Ovary (tissue), 9 donors: Measurements from ENCODE around the gene FER. TPM values are rescaled to one million over a fixed set of nuclear protein-coding genes. Genes with fewer than 3 reads are reported as not detected.
"Not testable (repeated sequence)": the region's sequence is repeated elsewhere in the genome, so short reads cannot be mapped to it uniquely, and the experiment has no call there.

Experiments
- DNase-seq, 5 donors: peaks; one replicate each; pipeline ENCODE4 v3.0.0-alpha.2; 2019 to 2020
- H3K27ac ChIP-seq, 2 donors: fragments of 200-600 bp; one replicate each; pipeline versions ENCODE4 v1.5.1 to v1.8.0; 2019 to 2022
- H3K27me3 ChIP-seq: fragments of 200-600 bp; one replicate; pipeline ENCODE4 v1.8.0; 2022
- H3K36me3 ChIP-seq: fragments of 200-600 bp; sonication (generic); one replicate; pipeline ENCODE4 v1.5.1; 2019
- H3K4me1 ChIP-seq: one replicate; pipeline ENCODE4 v1.8.1; 2013; ENCODE audit warnings: mild to moderate bottlenecking, moderate library complexity; ENCODE audit not compliant: insufficient read depth
- H3K4me3 ChIP-seq: fragments of 200-600 bp; sonication (generic); one replicate; pipeline ENCODE4 v1.5.1; 2017
- H3K9me3 ChIP-seq, 2 donors: fragments of 200-600 bp in 1 of 2; sonication (generic) in 1 of 2; one replicate each; pipeline versions ENCODE4 v1.5.1 to v1.8.1; 2013 to 2019; ENCODE audit warnings: mild to moderate bottlenecking in 1 of 2, moderate library complexity in 1 of 2
- EP300 ChIP-seq: sonication (generic); formaldehyde crosslinking; IDR thresholded peaks from one replicate; pipeline ENCODE4 v1.6.1; 2017; ENCODE audit warnings: antibody characterized with exemption
- POLR2A ChIP-seq: fragments of 450-650 bp; IDR thresholded peaks from one replicate; pipeline ENCODE4 v1.6.1; 2017; ENCODE audit warnings: antibody characterized with exemption, mild to moderate bottlenecking, moderate library complexity
- WGBS, 3 donors: extraction: QIAGEN DNeasy Blood & Tissue Kit in 1 of 3; methylation state at CpG; one replicate each; pipeline versions ENCODE4 v1.1.5 to v1.1.7; 2013 to 2017; 5-methylcytosine and 5-hydroxymethylcytosine counted together
- intact Hi-C, 4 donors: fragments of 100-400 bp; cut with DNase I; formaldehyde crosslinking; loops; one replicate each; pipeline versions ENCODE4 v1.11.0 to v1.15.1; 2022 to 2023
- polyA plus RNA-seq, 2 donors: library from polyadenylated mRNA; stranded (reverse); fragments of 200-250 nt in 1 of 2; fragments of 350-450 nt in 1 of 2; fragmentation: Illumina TruSeq in 1 of 2; extraction: RNeasy Lipid Tissue Mini Kit (QIAGEN cat#74804) in 1 of 2; gene quantifications; one replicate each; pipeline ENCODE4 v1.2.3, GENCODE V29; 2013 to 2014
- total RNA-seq, 7 donors: library from RNA; depleted of rRNA in 2 of 7; stranded (reverse); fragments of >200 nt in 2 of 7; fragmentation: NEBNext Ultra II Directional in 3 of 7; extraction: Animal tissue kit (Norgen Biotek cat#: 25700) in 3 of 7; gene quantifications; one replicate each; pipeline versions ENCODE4 v1.1.0 to v1.2.4, GENCODE V29; 2016 to 2023
- TF ChIP-seq, protein P1 (sequence below), 3 donors: fragments of 450-650 bp in 2 of 3; fragments of 200-600 bp in 1 of 3; IDR thresholded peaks; one replicate each; pipeline versions ENCODE4 v1.5.1 to v1.8.0; 2016 to 2022; ENCODE audit warnings: antibody characterized with exemption in 3 of 3, mild to moderate bottlenecking in 1 of 3
- donor health status: DM: no; HTN: no; CAD: no; lungs with moderate emphysema.
- donor health status: DM: no; HTN: no; CAD: no.
- donor health status: Bipolar disorder and iron deficiency.
- donor health status: DM: yes; HTN: yes; CAD: no.
- donor health status: DM: no; HTN: no; CAD: no.
- donor health status: DM: yes; HTN: yes; CAD: no.

The FER gene
- total and polyA plus RNA-seq, 9 donors: 3.0 to 36.0 (median 28.0) TPM

DNA sequence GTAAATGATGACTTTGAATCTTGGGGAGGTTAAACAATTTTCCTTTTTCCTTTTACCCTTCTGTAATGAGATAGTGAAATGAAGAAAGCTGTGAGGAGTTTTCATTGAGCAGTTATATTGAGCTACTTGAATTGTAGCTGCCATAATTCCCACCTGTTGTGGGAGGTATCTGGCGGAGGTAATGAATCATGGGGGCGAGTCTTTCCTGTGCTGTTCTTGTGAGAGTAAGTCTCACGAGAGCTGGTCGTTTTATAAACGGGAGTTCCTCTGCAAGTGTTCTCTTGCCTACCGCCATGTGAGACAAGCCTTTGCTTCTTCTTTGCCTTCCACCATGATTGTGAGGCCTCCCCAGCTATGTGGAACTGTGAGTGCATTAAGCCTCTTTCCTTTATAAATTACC lies 258.4 kb downstream of the FER start:
- Histone ChIP-seq H3K4me3 (no peak overlapping the region), H3K36me3 (no peaks in the 10 kb centered on the region), H3K27me3 (no peaks in the 10 kb centered on the region), H3K27ac (no peak overlapping the region), H3K9me3 (no peaks in the 10 kb centered on the region), H3K4me1 (no peaks in the 10 kb centered on the region)
- DNase-seq: no peak
- WGBS, 3 donors: 91 to 93% (median 93%) methylated on average over 6 of the region's 6 CpGs
- TF ChIP-seq POLR2A: no peak
- no peak for TF ChIP-seq EP300
- TF ChIP-seq, protein P1, sequence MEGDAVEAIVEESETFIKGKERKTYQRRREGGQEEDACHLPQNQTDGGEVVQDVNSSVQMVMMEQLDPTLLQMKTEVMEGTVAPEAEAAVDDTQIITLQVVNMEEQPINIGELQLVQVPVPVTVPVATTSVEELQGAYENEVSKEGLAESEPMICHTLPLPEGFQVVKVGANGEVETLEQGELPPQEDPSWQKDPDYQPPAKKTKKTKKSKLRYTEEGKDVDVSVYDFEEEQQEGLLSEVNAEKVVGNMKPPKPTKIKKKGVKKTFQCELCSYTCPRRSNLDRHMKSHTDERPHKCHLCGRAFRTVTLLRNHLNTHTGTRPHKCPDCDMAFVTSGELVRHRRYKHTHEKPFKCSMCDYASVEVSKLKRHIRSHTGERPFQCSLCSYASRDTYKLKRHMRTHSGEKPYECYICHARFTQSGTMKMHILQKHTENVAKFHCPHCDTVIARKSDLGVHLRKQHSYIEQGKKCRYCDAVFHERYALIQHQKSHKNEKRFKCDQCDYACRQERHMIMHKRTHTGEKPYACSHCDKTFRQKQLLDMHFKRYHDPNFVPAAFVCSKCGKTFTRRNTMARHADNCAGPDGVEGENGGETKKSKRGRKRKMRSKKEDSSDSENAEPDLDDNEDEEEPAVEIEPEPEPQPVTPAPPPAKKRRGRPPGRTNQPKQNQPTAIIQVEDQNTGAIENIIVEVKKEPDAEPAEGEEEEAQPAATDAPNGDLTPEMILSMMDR (IDR thresholded peaks at IDR 0.05): no peak
- intact Hi-C loops: no loop called here

DNA sequence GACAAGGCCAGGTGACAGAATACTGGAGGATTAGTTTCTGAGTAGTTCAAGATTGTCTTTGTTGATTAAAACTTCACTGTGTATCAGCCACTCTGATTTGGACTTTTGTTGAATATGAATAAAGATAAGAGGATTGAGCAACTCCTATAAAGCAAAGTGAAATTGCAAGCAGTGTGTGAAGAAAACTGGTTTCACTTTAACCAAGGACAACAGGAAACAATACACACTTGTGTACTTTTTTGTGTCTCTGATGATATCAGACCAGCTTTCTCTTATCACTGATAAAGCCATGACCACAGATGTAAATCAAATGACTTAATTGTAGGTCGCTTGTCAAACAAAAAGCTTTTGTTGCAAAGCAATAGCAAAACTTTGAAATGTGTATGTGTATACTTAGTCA lies 268.6 kb downstream of the FER start:
- Histone ChIP-seq H3K4me1 (peaks cover 2% of the 10 kb centered on the region), H3K4me3 (no peak overlapping the region), H3K27me3 (no peaks in the 10 kb centered on the region), H3K27ac (no peak overlapping the region), H3K9me3 (no peaks in the 10 kb centered on the region), H3K36me3 (no peaks in the 10 kb centered on the region)
- intact Hi-C loops: no loop called here
- no peak for DNase-seq
- no peak for TF ChIP-seq POLR2A
- 75 to 77% (median 75%) methylated on average over 1 of the region's 1 CpG for WGBS, 3 donors

DNA sequence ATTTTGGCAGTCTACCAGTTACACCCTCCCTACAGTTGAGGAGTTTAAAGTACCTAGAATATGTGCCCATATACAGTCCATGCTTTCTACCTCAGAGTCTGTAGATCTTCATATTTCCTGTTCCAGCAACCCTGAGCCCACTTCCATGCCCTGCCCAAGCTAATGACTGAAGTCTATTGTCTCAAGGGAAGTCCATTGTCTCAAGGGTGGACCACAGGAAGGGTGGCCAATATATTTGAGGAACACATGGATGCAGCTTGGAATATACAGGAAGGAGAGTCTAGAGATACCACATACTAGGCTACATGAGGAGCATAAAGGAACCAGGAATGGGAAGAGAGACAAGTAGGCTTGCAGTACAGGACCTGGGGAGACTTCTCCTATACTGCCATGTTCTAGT lies 274.4 kb downstream of the FER start:
- intact Hi-C loops: no loop called here
- Histone ChIP-seq H3K4me3 (no peak overlapping the region), H3K36me3 (no peaks in the 10 kb centered on the region), H3K27me3 (no peaks in the 10 kb centered on the region), H3K9me3 (no peaks in the 10 kb centered on the region), H3K27ac (no peak overlapping the region), H3K4me1 (no peaks in the 10 kb centered on the region)
- DNase-seq: no peak
- TF ChIP-seq, protein P1 (IDR thresholded peaks at IDR 0.05): no peak
- TF ChIP-seq POLR2A: no peak
- TF ChIP-seq EP300: no peak

DNA sequence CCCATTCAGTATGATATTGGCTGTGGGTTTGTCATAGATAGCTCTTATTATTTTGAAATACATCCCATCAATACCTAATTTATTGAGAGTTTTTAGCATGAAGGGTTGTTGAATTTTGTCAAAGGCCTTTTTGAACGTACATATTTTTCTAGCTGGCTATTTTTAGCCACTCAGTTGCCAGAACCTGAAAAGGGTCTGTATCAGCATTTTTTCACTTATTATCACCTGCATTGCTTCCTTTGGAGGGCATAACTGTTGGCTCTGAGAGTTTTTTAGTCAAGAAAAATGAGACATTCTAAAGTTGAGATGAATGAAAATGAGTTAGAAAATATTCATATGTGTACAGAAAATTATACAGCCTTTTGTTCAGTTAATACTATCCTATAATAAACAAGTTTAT lies 278.0 kb downstream of the FER start:
- intact Hi-C loops, H3K27me3 ChIP-seq, H3K9me3 ChIP-seq, H3K4me1 ChIP-seq, H3K27ac ChIP-seq, H3K36me3 ChIP-seq, DNase-seq, H3K4me3 ChIP-seq: not testable (repeated sequence)
- WGBS, 3 donors: 20 to 36% (median 21%) methylated on average over 1 of the region's 1 CpG

DNA sequence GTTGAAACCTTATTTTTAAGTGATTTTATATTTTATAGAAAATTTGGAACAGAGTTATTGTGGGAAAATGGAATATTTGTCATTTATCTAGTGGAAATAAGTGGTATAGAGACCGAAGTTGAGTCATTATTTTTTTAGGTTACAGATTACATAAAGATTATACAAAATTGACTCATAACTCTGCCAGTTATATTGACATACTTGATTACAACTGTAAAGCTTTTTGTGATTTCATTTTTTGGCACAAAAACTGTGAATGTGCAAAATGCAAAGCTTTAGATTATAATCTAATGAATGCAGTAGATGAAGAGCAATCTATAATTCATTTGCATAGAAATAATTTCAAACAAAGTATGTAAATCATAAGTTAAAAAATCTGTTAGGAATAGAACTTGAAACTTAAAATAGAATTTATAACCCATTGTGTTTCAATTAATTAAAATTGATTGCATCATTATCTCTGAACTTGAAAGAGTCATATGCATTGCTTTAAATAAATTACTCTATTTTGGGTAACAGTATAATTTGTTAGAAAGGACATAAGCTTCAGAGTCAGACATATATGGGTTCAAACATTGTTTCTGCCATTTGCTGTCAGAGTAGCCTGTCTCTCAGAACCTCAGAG lies 280.4 kb downstream of the FER start:
- no peaks in the 10 kb centered on the region for H3K9me3 ChIP-seq
- H3K36me3 ChIP-seq: no peaks in the 10 kb centered on the region
- no peak overlapping the region for H3K4me3 ChIP-seq
- intact Hi-C loops: no loop called here
- no peaks in the 10 kb centered on the region for H3K4me1 ChIP-seq
- H3K27ac ChIP-seq: no peak overlapping the region
- DNase-seq: no peak
- WGBS, 3 donors: 98 to 99% (median 99%) methylated on average over 1 of the region's 1 CpG
- no peaks in the 10 kb centered on the region for H3K27me3 ChIP-seq
- TF ChIP-seq, protein P1 (IDR thresholded peaks at IDR 0.05): no peak
- TF ChIP-seq EP300 (no peak), POLR2A (no peak)
